ENCODE measurements around the gene ATPAF1.
A peak's percentile ranks its signal among the peaks of the same experiment; 100 is the strongest.

The ATPAF1 gene

GRCh38 chr1:46618754-46619415, 49.3 kb downstream of the ATPAF1 start:
- Histone ChIP-seq H2AFZ (ENCODE audit: low read length) (peak overlapping the region; percentile 59; the same call in 1 of the 2 replicates), H4K20me1 (ENCODE audit: insufficient read depth, low read length, poor library complexity, severe bottlenecking) (no peaks in the 10 kb centered on the region), H3K4me3 (ENCODE audit: low read length, poor library complexity, severe bottlenecking) (no peak overlapping the region), H3K9me2 (replicated peaks; ENCODE audit: low read depth, low read length) (no peaks in the 10 kb centered on the region), H3K4me1 (ENCODE audit: insufficient read depth, low read length, poor library complexity, severe bottlenecking) (peaks cover 55% of the 10 kb centered on the region), H3K9me3 (ENCODE audit: insufficient read depth, low read depth, low read length) (no peaks in the 10 kb centered on the region), H3K79me2 (ENCODE audit: insufficient read depth, low read length) (peaks cover 12% of the 10 kb centered on the region; the same call in 1 of the 2 replicates), H3K4me2 (ENCODE audit: low read depth, low read length, poor library complexity, severe bottlenecking) (peak overlapping the region; percentile 35), H3K9ac (ENCODE audit: low read depth, low read length, poor library complexity, severe bottlenecking) (peak overlapping the region; percentile 36), H3K27me3 (ENCODE audit: insufficient read depth, low read length, poor library complexity, severe bottlenecking) (no peaks in the 10 kb centered on the region), H3F3A (ENCODE audit: low read depth) (no peaks in the 10 kb centered on the region), H3K36me3 (ENCODE audit: insufficient read depth, low read length) (no peaks in the 10 kb centered on the region)
- TF ChIP-seq EZH2phosphoT487 (IDR thresholded peaks at IDR 0.05; ENCODE audit: borderline replicate concordance) (no peak), CTCF (conservative IDR thresholded peaks at IDR 0.05; ENCODE audit: low read length) (no peak)

GRCh38 chr1:46617833-46618232, 50.3 kb downstream of the ATPAF1 start:
- TF ChIP-seq EZH2phosphoT487 (IDR thresholded peaks at IDR 0.05; ENCODE audit: borderline replicate concordance) = no peak
- TF ChIP-seq CTCF (conservative IDR thresholded peaks at IDR 0.05; ENCODE audit: low read length) = no peak
- Histone ChIP-seq H3F3A (ENCODE audit: low read depth) (no peaks in the 10 kb centered on the region), H3K27me3 (ENCODE audit: insufficient read depth, low read length, poor library complexity, severe bottlenecking) (no peaks in the 10 kb centered on the region), H3K9me2 (replicated peaks; ENCODE audit: low read depth, low read length) (no peaks in the 10 kb centered on the region), H3K4me1 (ENCODE audit: insufficient read depth, low read length, poor library complexity, severe bottlenecking) (peaks cover 57% of the 10 kb centered on the region), H3K4me2 (ENCODE audit: low read depth, low read length, poor library complexity, severe bottlenecking) (no peak overlapping the region), H2AFZ (ENCODE audit: low read length) (no peak overlapping the region), H3K9me3 (ENCODE audit: insufficient read depth, low read depth, low read length) (no peaks in the 10 kb centered on the region), H4K20me1 (ENCODE audit: insufficient read depth, low read length, poor library complexity, severe bottlenecking) (no peaks in the 10 kb centered on the region), H3K4me3 (ENCODE audit: low read length, poor library complexity, severe bottlenecking) (no peak overlapping the region), H3K36me3 (ENCODE audit: insufficient read depth, low read length) (no peaks in the 10 kb centered on the region), H3K79me2 (ENCODE audit: insufficient read depth, low read length) (peaks cover 19% of the 10 kb centered on the region; the same call in 1 of the 2 replicates), H3K9ac (ENCODE audit: low read depth, low read length, poor library complexity, severe bottlenecking) (no peak overlapping the region)

DNA sequence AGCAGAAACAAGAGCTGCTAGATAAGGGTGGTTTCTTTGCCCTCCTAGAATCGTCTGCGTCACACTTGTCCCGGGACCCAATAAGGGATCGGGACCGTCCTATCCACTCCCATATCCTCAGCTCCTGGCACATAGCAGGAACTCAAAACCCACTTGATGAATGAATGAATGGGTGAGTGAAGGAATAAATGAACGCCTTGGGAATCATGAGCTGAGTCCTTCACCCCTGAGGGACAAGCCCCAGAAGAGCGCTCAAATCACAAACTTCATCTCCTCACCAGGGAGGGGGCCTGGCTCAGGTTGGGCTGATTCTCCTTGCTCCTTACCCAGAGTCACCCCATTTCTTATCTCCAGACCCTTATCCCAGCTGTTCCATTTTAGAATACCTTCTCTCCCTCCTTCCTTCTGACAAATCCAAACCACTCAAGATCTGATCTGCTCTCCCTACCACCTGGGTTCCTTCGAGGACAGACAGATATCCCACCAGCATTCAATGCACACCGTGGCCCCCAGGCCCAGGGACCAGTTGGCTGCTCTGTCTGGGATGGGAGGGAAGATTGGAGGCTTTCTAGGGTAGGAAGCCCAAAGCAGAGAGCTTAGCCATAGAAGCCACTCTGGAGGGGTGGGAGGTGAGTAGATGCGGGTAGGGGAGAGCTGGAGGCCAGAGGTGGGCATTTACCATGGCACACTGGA, 50.9 kb downstream of the ATPAF1 start:
- Histone ChIP-seq H3K4me3 (ENCODE audit: low read length, poor library complexity, severe bottlenecking) (peak overlapping the region; percentile 93), H3K4me2 (ENCODE audit: low read depth, low read length, poor library complexity, severe bottlenecking) (peak overlapping the region; percentile 100), H3F3A (ENCODE audit: low read depth) (no peaks in the 10 kb centered on the region), H3K9me3 (ENCODE audit: insufficient read depth, low read depth, low read length) (no peaks in the 10 kb centered on the region), H3K9ac (ENCODE audit: low read depth, low read length, poor library complexity, severe bottlenecking) (peak overlapping the region; percentile 78), H3K9me2 (replicated peaks; ENCODE audit: low read depth, low read length) (no peaks in the 10 kb centered on the region), H4K20me1 (ENCODE audit: insufficient read depth, low read length, poor library complexity, severe bottlenecking) (no peaks in the 10 kb centered on the region), H3K4me1 (ENCODE audit: insufficient read depth, low read length, poor library complexity, severe bottlenecking) (peaks cover 59% of the 10 kb centered on the region), H3K27me3 (ENCODE audit: insufficient read depth, low read length, poor library complexity, severe bottlenecking) (no peaks in the 10 kb centered on the region), H3K36me3 (ENCODE audit: insufficient read depth, low read length) (no peaks in the 10 kb centered on the region), H2AFZ (ENCODE audit: low read length) (peak overlapping the region; percentile 93), H3K79me2 (ENCODE audit: insufficient read depth, low read length) (peaks cover 19% of the 10 kb centered on the region; the same call in 1 of the 2 replicates)
- TF ChIP-seq CTCF (conservative IDR thresholded peaks at IDR 0.05; ENCODE audit: low read length) = no peak
- TF ChIP-seq EZH2phosphoT487 (IDR thresholded peaks at IDR 0.05; ENCODE audit: borderline replicate concordance) = no peak
